GM12878 (cell line): ENCODE results near the gene MZB1. TPM values are rescaled to one million over a fixed set of nuclear protein-coding genes. Genes with fewer than 3 reads are reported as not detected.
A peak's percentile ranks its signal among the peaks of the same experiment; 100 is the strongest.

Experiments used
- ATAC-seq: fragments of 200-7000 bp; cut with Tn5 transposase; 3 replicates; pipeline ENCODE4 v1.9.1; 2020; ENCODE audit warnings: mild to moderate bottlenecking, moderate library complexity
- BruUV-seq: library from RNA; stranded (reverse); fragments of 400-500 nt; replicated peaks from 2 replicates; lab custom pipeline; 2021; lab: Mats Ljungman, UMichigan
- CTCF ChIA-PET: fragments of 300-600 bp; sonication (Branson Sonifier 250); formaldehyde crosslinking; extraction: SDS; loops from one replicate; lab custom pipeline; 2021; ENCODE audit warnings: inconsistent platforms; lab: Yijun Ruan, JAX
- POLR2A ChIA-PET: fragments of 350-600 bp; formaldehyde crosslinking; extraction: SDS; loops from one replicate; lab custom pipeline; 2021; ENCODE audit warnings: inconsistent platforms; lab: Charles Lee
- RAD21 ChIA-PET: fragments of 300-600 bp; sonication (Branson Sonifier 250); formaldehyde crosslinking; loops from one replicate; lab custom pipeline; 2023; ENCODE audit warnings: antibody characterized with exemption; ENCODE audit not compliant: unreplicated experiment; lab: Charles Lee
- SMC1A ChIA-PET: fragments of 300-600 bp; sonication (Branson Sonifier 250); formaldehyde crosslinking; loops from one replicate; lab custom pipeline; 2023; ENCODE audit not compliant: unreplicated experiment, uncharacterized antibody; lab: Charles Lee
- DNase-seq: peaks from one replicate; pipeline ENCODE4 v3.0.0-alpha.2; 2011; ENCODE audit warnings: low read depth, low spot score
- FAIRE-seq: peaks from 3 replicates; lab custom pipeline; 2011; peaks lifted over from hg19 to GRCh38; lab: Jason Lieb, UNC
- H2AFZ ChIP-seq: 2 replicates; pipeline ENCODE4 v1.6.0; 2011; ENCODE audit warnings: low read depth, low read length, control low read depth; ENCODE audit not compliant: control insufficient read depth
- H3K27ac ChIP-seq: 2 replicates; pipeline ENCODE4 v1.5.1; 2011; ENCODE audit warnings: control low read depth; ENCODE audit not compliant: control insufficient read depth, insufficient read depth
- H3K27me3 ChIP-seq, 2 experiments: replicated peaks in 1 of 2; 2 replicates each; pipeline versions ENCODE4 v1.6.0 to v1.6.1; 2011; ENCODE audit warnings: low read length in 1 of 2; ENCODE audit not compliant: control insufficient read depth in 2 of 2, insufficient read depth in 2 of 2
- H3K36me3 ChIP-seq, 2 experiments: 2 replicates each; pipeline ENCODE4 v1.5.1; 2011; ENCODE audit warnings: low read length in 1 of 2; ENCODE audit not compliant: control insufficient read depth in 2 of 2, insufficient read depth in 2 of 2
- H3K4me1 ChIP-seq: 2 replicates; pipeline ENCODE4 v1.6.1; 2011; ENCODE audit warnings: mild to moderate bottlenecking, low read length, moderate library complexity, mixed read lengths; ENCODE audit not compliant: control insufficient read depth, insufficient read depth
- H3K4me2 ChIP-seq: 2 replicates; pipeline ENCODE4 v1.6.0; 2011; ENCODE audit warnings: control low read depth; ENCODE audit not compliant: control insufficient read depth, insufficient read depth
- H3K4me3 ChIP-seq: fragments of 200-600 bp; sonication (generic); 2 replicates; pipeline ENCODE4 v1.5.1; 2016
- H3K79me2 ChIP-seq: 2 replicates; pipeline ENCODE4 v1.6.0; 2011; ENCODE audit warnings: low read length; ENCODE audit not compliant: control insufficient read depth, insufficient read depth
- H3K9ac ChIP-seq: 2 replicates; pipeline ENCODE4 v1.8.0; 2011; ENCODE audit warnings: low read length, control low read depth, mixed read lengths; ENCODE audit not compliant: control insufficient read depth, insufficient read depth
- H3K9me3 ChIP-seq: replicated peaks from 3 replicates; pipeline ENCODE4 v1.5.1; 2011; ENCODE audit warnings: mild to moderate bottlenecking, low read length; ENCODE audit not compliant: control insufficient read depth, insufficient read depth
- H4K20me1 ChIP-seq: 2 replicates; pipeline ENCODE4 v1.6.0; 2011; ENCODE audit not compliant: control insufficient read depth, insufficient read depth
- BCL3 ChIP-seq: IDR thresholded peaks from 2 replicates; pipeline ENCODE4 v1.6.1; 2011; ENCODE audit warnings: borderline replicate concordance, low read depth, mild to moderate bottlenecking, moderate library complexity, low read length; ENCODE audit not compliant: insufficient read depth, poor library complexity, severe bottlenecking
- CTCF ChIP-seq, 3 experiments: IDR thresholded peaks in 2 of 3; conservative IDR thresholded peaks in 1 of 3; 2 replicates each; pipeline ENCODE4 v1.5.1; 2011; ENCODE audit warnings: low read depth in 3 of 3, low read length in 3 of 3, mild to moderate bottlenecking in 3 of 3, control low read depth in 2 of 3, moderate library complexity in 2 of 3, inconsistent platforms in 1 of 3, mixed read lengths in 1 of 3; ENCODE audit not compliant: control insufficient read depth in 2 of 3, insufficient read depth in 1 of 3; ENCODE audit errors: extremely low read depth in 1 of 3
- GATAD2B ChIP-seq: fragments of 450-650 bp; conservative IDR thresholded peaks from 2 replicates; pipeline ENCODE4 v1.6.1; 2017; ENCODE audit warnings: low read depth, mild to moderate bottlenecking, moderate library complexity
- IKZF2 ChIP-seq, 2 experiments: fragments of 450-650 bp; IDR thresholded peaks; 2 replicates each; pipeline ENCODE4 v1.6.1; 2017; ENCODE audit warnings: mild to moderate bottlenecking in 2 of 2, moderate library complexity in 2 of 2
- MLLT1 ChIP-seq: fragments of 450-650 bp; IDR thresholded peaks from 2 replicates; pipeline ENCODE4 v1.6.1; 2016; ENCODE audit warnings: mild to moderate bottlenecking
- NFYA ChIP-seq: IDR thresholded peaks from 2 replicates; pipeline ENCODE4 v1.6.1; 2011; ENCODE audit warnings: low read depth, mild to moderate bottlenecking, low read length, improper control_type of control experiment, borderline replicate concordance
- RAD21 ChIP-seq: IDR thresholded peaks from 2 replicates; pipeline ENCODE4 v1.6.1; 2011; ENCODE audit warnings: mild to moderate bottlenecking, low read depth, low read length, moderate library complexity; ENCODE audit not compliant: insufficient read depth
- SUZ12 ChIP-seq: fragments of 200-600 bp; sonication (generic); IDR thresholded peaks from one replicate; pipeline ENCODE4 v1.6.1; 2018; ENCODE audit warnings: antibody characterized with exemption, mild to moderate bottlenecking; ENCODE audit not compliant: unreplicated experiment
- TCF12 ChIP-seq: IDR thresholded peaks from 2 replicates; pipeline ENCODE4 v1.6.1; 2011; ENCODE audit warnings: low read depth, mild to moderate bottlenecking, low read length
- ZNF24 ChIP-seq: fragments of 450-650 bp; IDR thresholded peaks from 2 replicates; pipeline ENCODE4 v1.6.1; 2017; ENCODE audit warnings: antibody characterized with exemption, mild to moderate bottlenecking
- WGBS: methylation state at CpG from one replicate; pipeline ENCODE4 v1.1.6; 2016; ENCODE audit warnings: low lambda C conversion rate; ENCODE audit not compliant: insufficient replicate concordance, insufficient coverage; ENCODE audit errors: missing lambda C conversion rate; 5-methylcytosine and 5-hydroxymethylcytosine counted together
- in situ Hi-C: fragments of 300-500 bp; cut with MboI; formaldehyde crosslinking; loops from 9 replicates; pipeline ENCODE4 v1.14.3; 2018; ENCODE audit warnings: mixed read lengths
- intact Hi-C: fragments of 100-400 bp; cut with micrococcal nuclease; formaldehyde crosslinking; loops from one replicate; pipeline ENCODE4 v1.14.2; 2022; ENCODE audit not compliant: unreplicated experiment
- polyA plus RNA-seq, 11 experiments: library from polyadenylated mRNA; depleted of rRNA in 4 of 11; unstranded in 6 of 11; stranded (reverse) in 5 of 11; fragments of >200 nt; fragmentation: Nextera tagmentation in 4 of 11; fragmentation: Illumina TruSeq in 1 of 11; extraction: Ambion mirVana in 4 of 11; extraction: Trizol in 1 of 11; gene quantifications; 1 replicate in 1 of 11; 2 replicates in 10 of 11; pipeline versions ENCODE4 v1.2.1 to v1.2.3, GENCODE V29; 2011 to 2016; ENCODE audit warnings: inconsistent platforms in 2 of 11, missing spikeins in 2 of 11, low read depth in 1 of 11
- total RNA-seq, 4 experiments: library from RNA; depleted of rRNA in 3 of 4; stranded (reverse); fragments of >200 nt in 3 of 4; fragmentation: Illumina TruSeq in 1 of 4; extraction: Trizol in 1 of 4; gene quantifications; 2 replicates each; pipeline versions ENCODE4 v1.2.1 to v1.2.3, GENCODE V29; 2013 to 2021

MZB1 gene
- total and polyA plus RNA-seq, 10 of the 15 experiments (the other 5 are each of a cell fraction or from before 2014, with no cell fraction given) = 19.3 to 406 (median 188) TPM

GRCh38 chr5:139385061-139386049, 4.4 kb downstream of the MZB1 start:
- ChIA-PET POLR2A (interaction anchor here (0.7 to 6.8 kb wide), 3 partner anchors 11 to 66 kb away, joined by 3 to 74 read pairs (median 4); partner anchors contain the start of gene SPATA24), RAD21 (interaction anchor here (0.7 to 1.0 kb wide), 2 partner anchors 19 to 919 kb away, joined by 3 read pairs; no protein-coding TSS in a partner anchor), SMC1A (interaction anchor here (1.0 to 3.9 kb wide), 3 partner anchors 17 to 81 kb away, joined by 3 to 19 read pairs (median 3); partner anchors contain the start of gene SPATA24), CTCF (interaction anchor here (0.9 to 3.2 kb wide), 4 partner anchors 11 to 134 kb away, joined by 3 to 15 read pairs (median 4); partner anchors contain the start of gene PAIP2)
- H3K79me2 ChIP-seq = peaks cover 35% of the 10 kb centered on the region
- no TSS peak for BruUV-seq
- 38% methylated on average over 8 of the region's 8 CpGs for WGBS
- H3K36me3 ChIP-seq = no peaks in the 10 kb centered on the region; a peak in 2 of 4 replicates
- DNase-seq (no peak), ATAC-seq (peak; percentile 2; the same call in 2 of the 3 replicates), FAIRE-seq (peak; percentile 82)
- H3K9ac ChIP-seq = peak overlapping the region; percentile 42
- TF ChIP-seq ZNF24 (no peak), CTCF (IDR thresholded peaks at IDR 0.05 in 2 of 3, conservative IDR thresholded peaks at IDR 0.05 in 1 of 3; ENCODE audit: control insufficient read depth in 2 of 3, extremely low read depth in 1 of 3, insufficient read depth in 1 of 3, low read depth in 3 of 3, low read length in 3 of 3) (peak; percentile 9 to 29 (median 9); a peak in 2 of 6 replicates), IKZF2 (IDR thresholded peaks at IDR 0.05) (peak in 1 of 2 experiments; percentile 36; a peak in 3 of 4 replicates), MLLT1 (0 out of 2 replicates have a peak, but pooled peaks have one; percentile 21), GATAD2B (no peak), SUZ12 (no peak), TCF12 (no peak), RAD21 (0 out of 2 replicates have a peak, but pooled peaks have one; percentile 17), BCL3 (peak; percentile 11), NFYA (no peak)
- no peaks in the 10 kb centered on the region for H3K27me3 ChIP-seq
- intact Hi-C loops = loop anchor here (5.0 kb wide), 1 partner anchor 188 kb away; the partner anchor contains the start of gene SIL1
- peak overlapping the region; percentile 17; the same call in 1 of the 2 replicates for H3K4me3 ChIP-seq
- H4K20me1 ChIP-seq = no peaks in the 10 kb centered on the region
- no peaks in the 10 kb centered on the region for H3K9me3 ChIP-seq
- H2AFZ ChIP-seq = no peak overlapping the region
- in situ Hi-C loops = no loop called here
- H3K4me2 ChIP-seq = peak overlapping the region; percentile 51
- H3K4me1 ChIP-seq = peaks cover 42% of the 10 kb centered on the region
- H3K27ac ChIP-seq = peak overlapping the region; percentile 62
